ENCODE results near the gene ASAP3. TPM values are rescaled to one million over a fixed set of nuclear protein-coding genes. Genes with fewer than 3 reads are reported as not detected.

Gene ASAP3
- total RNA-seq, 4 donors from 2014 or later = 21.3 to 37.7 (median 31.0) TPM

DNA sequence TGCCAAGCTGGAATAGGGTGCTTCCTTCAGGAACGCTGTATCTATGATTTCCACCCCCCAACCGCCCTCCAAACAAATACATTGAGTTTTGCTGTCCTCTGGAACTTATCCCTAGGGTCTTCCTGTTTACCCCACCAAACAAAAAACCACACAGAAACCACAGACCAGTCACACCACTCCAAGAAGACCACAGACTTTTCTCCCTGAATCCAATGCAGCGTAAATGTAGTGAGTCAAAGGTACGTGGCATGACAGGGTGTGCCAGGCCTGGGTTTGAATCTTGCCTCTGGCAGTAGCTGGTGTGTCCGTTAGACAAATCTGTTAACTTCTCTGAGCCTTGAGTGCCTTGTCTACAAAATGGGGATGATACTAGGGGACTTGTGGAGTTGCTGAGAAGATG is 27.8 kb downstream of the ASAP3 start:
- Histone ChIP-seq H3K4me1 (peaks cover 0 to 26% (median 13%) of the 10 kb centered on the region in 3 donors), H3K4me3 (no peak overlapping the region), H3K36me3 (peaks cover 0 to 30% of the 10 kb centered on the region in 2 donors), H3K27ac (peak overlapping the region in 3 of 4 donors; percentile 46 to 63 (median 58)), H3K9me3 (no peaks in the 10 kb centered on the region), H3K27me3 (no peaks in the 10 kb centered on the region)
- WGBS, 2 donors (ENCODE audit: low coverage in 1 of 2) = 76 to 82% methylated on average over 2 to 4 of the region's 5 CpGs
- no peak for TF ChIP-seq POLR2AphosphoS5 (IDR thresholded peaks at IDR 0.05)
- TF ChIP-seq, protein P1, sequence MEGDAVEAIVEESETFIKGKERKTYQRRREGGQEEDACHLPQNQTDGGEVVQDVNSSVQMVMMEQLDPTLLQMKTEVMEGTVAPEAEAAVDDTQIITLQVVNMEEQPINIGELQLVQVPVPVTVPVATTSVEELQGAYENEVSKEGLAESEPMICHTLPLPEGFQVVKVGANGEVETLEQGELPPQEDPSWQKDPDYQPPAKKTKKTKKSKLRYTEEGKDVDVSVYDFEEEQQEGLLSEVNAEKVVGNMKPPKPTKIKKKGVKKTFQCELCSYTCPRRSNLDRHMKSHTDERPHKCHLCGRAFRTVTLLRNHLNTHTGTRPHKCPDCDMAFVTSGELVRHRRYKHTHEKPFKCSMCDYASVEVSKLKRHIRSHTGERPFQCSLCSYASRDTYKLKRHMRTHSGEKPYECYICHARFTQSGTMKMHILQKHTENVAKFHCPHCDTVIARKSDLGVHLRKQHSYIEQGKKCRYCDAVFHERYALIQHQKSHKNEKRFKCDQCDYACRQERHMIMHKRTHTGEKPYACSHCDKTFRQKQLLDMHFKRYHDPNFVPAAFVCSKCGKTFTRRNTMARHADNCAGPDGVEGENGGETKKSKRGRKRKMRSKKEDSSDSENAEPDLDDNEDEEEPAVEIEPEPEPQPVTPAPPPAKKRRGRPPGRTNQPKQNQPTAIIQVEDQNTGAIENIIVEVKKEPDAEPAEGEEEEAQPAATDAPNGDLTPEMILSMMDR (IDR thresholded peaks at IDR 0.05) = no peak
- TF ChIP-seq EP300 (IDR thresholded peaks at IDR 0.05) = no peak
- no peak for TF ChIP-seq POLR2A (IDR thresholded peaks at IDR 0.05)
- no peak for ATAC-seq

DNA sequence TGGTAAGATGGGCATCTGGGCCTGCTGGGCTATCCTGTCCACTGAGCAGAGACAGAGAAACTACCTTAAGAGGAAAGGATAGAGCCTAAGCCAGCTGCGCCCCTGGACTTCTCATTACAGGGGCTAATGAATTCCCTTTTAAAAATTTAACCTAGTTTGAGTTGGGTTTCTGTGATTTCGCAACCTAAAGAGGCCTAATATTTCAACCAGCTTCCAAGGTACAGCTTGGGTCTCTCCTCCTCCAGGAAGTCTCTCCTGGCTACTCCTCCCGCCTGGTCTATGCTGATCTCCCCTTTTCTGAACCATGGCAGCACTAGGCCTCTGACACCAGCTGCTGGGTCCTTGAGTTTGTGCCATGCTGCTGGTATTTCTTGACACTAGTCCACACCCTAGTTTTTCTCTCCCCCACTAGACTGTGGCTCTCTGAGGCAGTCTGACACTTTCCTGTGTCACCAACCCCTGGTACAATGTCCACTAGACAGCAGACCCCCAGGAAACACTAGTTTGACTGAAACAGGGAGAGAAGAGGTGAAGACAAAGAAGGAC is 30.5 kb downstream of the ASAP3 start:
- H3K27me3 ChIP-seq = no peaks in the 10 kb centered on the region
- H3K27ac ChIP-seq = peak overlapping the region in 3 of 4 donors; percentile 13 to 41 (median 29)
- H3K4me3 ChIP-seq = no peak overlapping the region
- peaks cover 0 to 53% of the 10 kb centered on the region in 2 donors for H3K36me3 ChIP-seq
- no peak for ATAC-seq
- TF ChIP-seq POLR2A (IDR thresholded peaks at IDR 0.05) (no peak), POLR2AphosphoS5 (IDR thresholded peaks at IDR 0.05) (no peak), EP300 (IDR thresholded peaks at IDR 0.05) (no peak)
- TF ChIP-seq, protein P1 (IDR thresholded peaks at IDR 0.05) = no peak
- 93 to 100% methylated on average over 1 to 3 of the region's 3 CpGs for WGBS, 2 donors (ENCODE audit: low coverage in 1 of 2)
- peaks cover 0 to 38% (median 13%) of the 10 kb centered on the region in 3 donors for H3K4me1 ChIP-seq
- no peaks in the 10 kb centered on the region for H3K9me3 ChIP-seq

DNA sequence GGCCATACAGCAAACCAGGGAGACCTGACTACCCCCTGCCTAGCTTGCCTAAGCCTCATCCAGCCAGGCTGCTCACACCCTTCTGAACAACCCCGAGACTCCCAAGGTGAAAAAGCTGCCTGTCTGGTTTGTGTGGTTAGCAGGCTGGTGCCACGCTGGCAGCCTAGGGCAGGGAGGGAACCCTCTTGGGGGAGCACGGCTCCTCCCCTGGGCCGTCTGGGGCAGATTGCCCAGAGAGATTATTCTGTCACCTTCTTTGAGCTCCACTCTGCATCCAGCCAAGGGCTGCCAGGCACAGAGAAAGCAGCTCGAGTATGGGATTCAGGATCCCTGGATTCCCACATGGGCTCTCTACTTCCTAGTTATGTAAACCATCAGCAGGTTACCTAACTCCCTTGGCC is 32.0 kb downstream of the ASAP3 start:
- Histone ChIP-seq H3K36me3 (peaks cover 0 to 53% of the 10 kb centered on the region in 2 donors), H3K9me3 (no peaks in the 10 kb centered on the region), H3K27me3 (no peaks in the 10 kb centered on the region), H3K4me3 (no peak overlapping the region), H3K4me1 (peaks cover 0 to 38% (median 13%) of the 10 kb centered on the region in 3 donors), H3K27ac (peak overlapping the region in 3 of 4 donors; percentile 36 to 65 (median 53))
- WGBS, 2 donors (ENCODE audit: low coverage in 1 of 2) = no CpG with 5 or more reads among the region's 5 CpGs
- TF ChIP-seq, protein P1 (IDR thresholded peaks at IDR 0.05) = no peak
- TF ChIP-seq POLR2AphosphoS5 (IDR thresholded peaks at IDR 0.05) (peak; percentile 13), POLR2A (IDR thresholded peaks at IDR 0.05) (no peak)
- peak; percentile 54 for ATAC-seq

DNA sequence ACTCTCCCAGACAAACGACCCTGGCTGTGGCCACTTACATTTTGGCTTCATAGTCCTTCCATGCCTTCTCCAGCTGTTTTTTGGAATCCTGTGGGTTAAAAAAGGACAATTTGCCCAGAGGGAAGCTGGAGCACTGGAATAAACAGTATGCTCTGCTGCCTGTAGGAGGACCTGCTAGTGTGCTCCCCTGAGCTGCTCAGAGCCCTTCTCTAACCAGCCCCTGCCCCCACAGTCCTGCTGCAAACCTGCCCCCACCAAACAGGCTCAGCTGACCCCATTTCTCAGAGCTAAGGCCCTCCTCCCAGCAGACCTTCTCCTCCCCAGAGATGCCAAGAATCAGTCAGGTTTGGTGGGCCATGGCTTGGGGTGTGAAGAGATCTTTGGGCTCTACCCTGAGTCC is 32.5 kb downstream of the ASAP3 start:
- peaks cover 0 to 53% of the 10 kb centered on the region in 2 donors for H3K36me3 ChIP-seq
- WGBS, 2 donors (ENCODE audit: low coverage in 1 of 2) = no CpG with 5 or more reads among the region's 1 CpG
- H3K4me3 ChIP-seq = no peak overlapping the region
- no peak for TF ChIP-seq POLR2A (IDR thresholded peaks at IDR 0.05)
- TF ChIP-seq, protein P1 (IDR thresholded peaks at IDR 0.05) = no peak
- TF ChIP-seq POLR2AphosphoS5 (IDR thresholded peaks at IDR 0.05) = no peak
- no peak for TF ChIP-seq EP300 (IDR thresholded peaks at IDR 0.05)
- peaks cover 0 to 38% (median 13%) of the 10 kb centered on the region in 3 donors for H3K4me1 ChIP-seq
- no peak for ATAC-seq
- H3K27ac ChIP-seq = peak overlapping the region in 3 of 4 donors; percentile 36 to 65 (median 53)
- H3K27me3 ChIP-seq = no peaks in the 10 kb centered on the region
- no peaks in the 10 kb centered on the region for H3K9me3 ChIP-seq

DNA sequence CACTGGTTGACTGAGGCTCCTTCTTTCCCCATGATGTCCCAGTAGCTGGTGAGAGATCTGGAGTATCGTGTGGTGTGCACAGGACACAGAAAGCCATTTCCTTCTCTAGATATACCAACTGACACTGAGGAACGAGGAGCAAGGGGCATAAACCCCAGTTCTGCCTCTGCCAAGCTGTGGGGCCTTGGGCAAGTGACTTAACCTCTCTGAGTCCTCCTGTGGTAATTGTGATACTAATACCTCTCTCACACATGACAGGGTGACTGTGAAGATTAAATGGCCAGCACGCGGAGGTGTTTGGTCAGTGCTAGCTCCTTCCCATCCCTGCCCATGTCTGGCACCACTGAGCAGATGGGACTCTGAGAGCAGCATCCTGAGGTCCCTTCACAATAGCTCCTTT is 33.1 kb downstream of the ASAP3 start:
- 78 to 80% methylated on average over 2 to 3 of the region's 4 CpGs for WGBS, 2 donors (ENCODE audit: low coverage in 1 of 2)
- Histone ChIP-seq H3K27me3 (no peaks in the 10 kb centered on the region), H3K4me3 (no peak overlapping the region), H3K36me3 (peaks cover 0 to 50% of the 10 kb centered on the region in 2 donors), H3K27ac (peak overlapping the region in 1 of 4 donors; percentile 65), H3K9me3 (no peaks in the 10 kb centered on the region), H3K4me1 (peaks cover 0 to 35% (median 10%) of the 10 kb centered on the region in 3 donors)
- no peak for TF ChIP-seq POLR2AphosphoS5 (IDR thresholded peaks at IDR 0.05)
- no peak for TF ChIP-seq POLR2A (IDR thresholded peaks at IDR 0.05)
- TF ChIP-seq, protein P1 (IDR thresholded peaks at IDR 0.05) = no peak
- no peak for TF ChIP-seq EP300 (IDR thresholded peaks at IDR 0.05)
- ATAC-seq = no peak

All from gastroesophageal sphincter (tissue), 4 donors.